Measurements from ENCODE around the gene SP6.

Gene SP6

DNA sequence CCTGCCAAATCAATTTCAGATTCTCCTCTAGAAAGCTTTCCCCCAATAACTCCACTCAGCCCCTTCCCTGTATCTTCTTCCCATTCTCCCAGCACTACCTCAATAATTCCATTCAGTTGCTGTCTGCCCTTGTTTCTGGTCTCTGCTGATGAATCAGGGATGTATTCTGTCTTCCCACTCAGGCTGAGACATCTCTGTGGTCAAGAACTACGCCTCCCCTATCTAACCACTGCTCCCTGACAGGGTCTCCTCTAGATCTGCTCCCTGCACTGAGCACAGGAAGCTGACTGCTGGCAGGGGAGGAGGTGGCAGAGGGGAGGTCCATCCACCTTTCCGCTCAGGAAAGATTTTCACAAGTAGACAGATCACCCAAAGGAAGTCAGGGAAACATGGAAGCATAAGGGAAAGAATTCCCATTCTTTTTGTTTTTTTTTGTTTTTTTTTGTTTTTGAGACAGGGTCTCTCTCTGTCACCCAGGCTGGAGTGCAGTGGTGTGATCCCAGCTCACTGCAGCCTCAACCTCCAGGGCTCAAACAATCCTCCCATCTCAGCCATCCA is 28.1 kb upstream of the SP6 start:
- no peak for DNase-seq

DNA sequence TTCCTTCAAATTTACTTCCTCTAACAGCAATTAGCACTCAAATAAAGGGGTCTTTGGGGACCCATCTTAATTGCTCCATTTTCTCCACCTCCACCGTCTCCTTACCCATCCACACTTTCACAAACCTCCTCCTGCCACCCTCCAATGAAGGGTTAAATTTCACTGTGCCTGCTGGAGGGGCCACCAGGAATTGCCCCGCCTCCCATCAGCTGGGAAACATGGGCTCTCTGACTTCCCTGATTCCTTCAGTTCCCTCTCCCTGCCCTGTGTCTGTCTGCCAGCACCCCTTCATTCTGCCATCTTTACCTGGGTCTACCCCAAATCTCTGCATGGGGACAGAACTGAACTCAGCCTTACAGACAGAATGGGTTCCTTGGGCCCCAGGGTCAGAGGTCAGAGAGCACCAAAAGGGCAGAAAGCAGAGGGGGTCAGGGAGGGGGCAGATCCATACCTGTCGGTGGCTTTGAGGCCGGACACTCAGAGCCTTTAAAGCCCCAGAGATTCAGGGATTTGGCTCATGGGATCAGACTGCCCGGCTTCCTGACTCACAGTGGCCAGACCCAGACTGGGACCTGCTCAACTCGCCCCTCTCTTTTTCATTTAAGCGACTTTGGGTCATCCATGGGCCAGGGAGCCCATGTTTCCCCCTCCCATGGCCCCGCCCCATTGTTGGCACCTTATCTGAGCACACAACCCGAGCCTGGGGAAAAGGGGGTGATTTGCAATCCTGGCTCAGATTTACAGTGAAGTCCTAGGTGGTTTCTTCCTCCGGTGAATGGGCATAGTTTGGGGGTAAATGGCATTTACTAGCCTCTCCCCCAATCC is 27.5 kb upstream of the SP6 start:
- no peak for DNase-seq

DNA sequence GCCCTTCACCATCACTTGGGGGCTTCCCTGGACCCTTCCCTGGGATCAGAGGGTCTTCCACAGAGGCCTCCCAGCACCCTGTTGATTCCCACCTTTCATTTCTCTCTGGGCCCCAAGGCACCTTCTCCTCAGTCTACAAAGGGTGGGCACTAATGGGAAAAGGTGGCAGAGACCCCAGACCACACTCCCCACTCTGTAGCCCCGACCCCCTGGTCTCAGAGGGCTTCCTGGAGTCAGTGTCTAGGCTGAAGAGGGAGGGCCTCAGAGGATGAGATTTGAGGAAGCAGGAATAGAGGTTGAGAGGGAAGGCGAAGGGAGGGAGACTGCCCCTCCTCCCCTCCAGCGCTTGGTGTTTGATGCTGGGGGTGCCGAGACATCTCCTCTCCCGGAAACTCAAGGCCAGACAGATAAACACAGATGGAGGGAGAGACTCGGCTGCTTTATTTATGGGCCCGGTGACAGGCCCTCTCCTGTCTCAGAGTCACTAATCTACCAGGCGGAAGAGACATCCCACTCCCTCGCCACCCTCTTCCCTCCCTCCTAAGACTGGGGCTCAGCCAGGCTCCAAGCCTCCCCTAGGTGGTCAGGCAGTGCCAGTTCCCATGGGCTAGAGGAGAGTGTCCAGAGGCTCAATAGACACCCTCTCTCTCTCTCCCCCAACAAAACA is 26.5 kb upstream of the SP6 start:
- DNase-seq: no peak

- DNase-seq: no peak
These were observed 24.3 kb upstream of the SP6 start for GRCh38 chr17:47875011-47875985.

DNA sequence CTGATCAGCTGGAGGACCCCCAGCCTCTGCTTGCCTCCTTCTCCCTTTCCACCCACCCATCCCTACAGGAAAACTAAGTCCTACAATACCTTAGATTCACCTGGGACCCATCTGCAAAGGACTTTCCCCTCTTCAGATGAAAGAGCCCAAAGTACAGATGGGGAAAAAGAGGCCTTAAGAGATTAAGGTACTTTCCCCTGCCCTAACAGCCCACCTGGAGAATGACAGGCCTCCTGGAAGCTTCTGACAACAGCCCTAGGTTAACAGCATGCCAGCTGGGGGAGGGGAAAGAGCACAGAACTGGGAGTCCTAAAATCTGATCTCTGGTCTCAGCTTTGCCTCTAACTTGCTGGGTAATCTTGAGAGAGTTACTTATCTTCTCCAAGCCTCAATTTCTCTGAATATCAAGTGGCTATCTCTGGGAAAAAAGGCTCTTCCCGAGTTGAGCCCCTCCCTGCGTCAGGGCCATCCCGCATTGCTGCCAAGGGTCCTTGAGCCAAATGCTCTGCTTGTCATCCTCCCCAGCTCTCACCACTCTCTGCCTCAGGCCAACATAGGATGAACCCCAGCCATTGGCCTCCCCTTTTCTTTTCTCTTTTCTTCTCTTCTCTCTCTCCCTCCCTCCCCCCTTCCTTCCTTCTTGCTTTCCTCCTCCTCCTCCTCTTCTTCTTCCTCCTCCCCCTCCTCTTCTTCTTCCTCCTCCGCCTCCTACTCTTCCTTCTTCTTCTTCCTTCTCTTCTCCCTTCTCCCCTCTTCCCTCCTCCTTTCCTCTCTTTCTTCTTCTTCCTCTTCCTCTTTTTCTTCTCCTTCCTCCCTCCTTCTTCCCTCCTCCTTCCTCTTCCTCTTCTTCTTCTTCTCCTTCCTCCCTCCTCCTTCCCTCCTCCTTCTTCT is 22.5 kb upstream of the SP6 start:
- DNase-seq: no peak

DNA sequence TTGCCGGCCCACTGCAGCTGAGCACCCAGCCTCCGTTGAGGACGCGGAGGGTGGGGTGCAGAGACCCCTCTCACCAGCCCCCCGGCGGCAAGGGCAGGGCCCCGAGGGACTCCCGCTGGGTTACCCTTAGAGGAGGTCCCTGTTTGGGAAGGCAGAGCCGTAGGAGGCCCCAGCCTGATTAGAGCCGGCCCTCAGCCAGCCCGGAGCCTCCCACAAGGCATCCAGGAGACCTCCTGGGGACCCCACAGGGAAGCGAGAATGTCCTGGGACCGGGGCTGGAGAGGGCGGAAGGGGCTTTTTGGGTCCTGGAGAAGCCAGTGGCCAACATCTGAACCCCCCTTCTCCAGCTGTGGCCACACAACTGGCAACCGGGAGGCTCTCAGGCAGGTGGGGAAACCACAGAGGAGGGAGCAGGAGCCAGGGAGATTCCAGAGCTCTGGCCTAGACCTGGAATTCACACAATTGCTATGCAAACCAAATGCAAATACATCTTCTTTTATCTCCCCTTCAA is 21.7 kb upstream of the SP6 start:
- no peak for DNase-seq

- no peak for DNase-seq
These were observed 21.2 kb upstream of the SP6 start for GRCh38 chr17:47872019-47872650.

- no peak for DNase-seq
These were observed 20.1 kb upstream of the SP6 start for GRCh38 chr17:47871048-47871447.

DNA sequence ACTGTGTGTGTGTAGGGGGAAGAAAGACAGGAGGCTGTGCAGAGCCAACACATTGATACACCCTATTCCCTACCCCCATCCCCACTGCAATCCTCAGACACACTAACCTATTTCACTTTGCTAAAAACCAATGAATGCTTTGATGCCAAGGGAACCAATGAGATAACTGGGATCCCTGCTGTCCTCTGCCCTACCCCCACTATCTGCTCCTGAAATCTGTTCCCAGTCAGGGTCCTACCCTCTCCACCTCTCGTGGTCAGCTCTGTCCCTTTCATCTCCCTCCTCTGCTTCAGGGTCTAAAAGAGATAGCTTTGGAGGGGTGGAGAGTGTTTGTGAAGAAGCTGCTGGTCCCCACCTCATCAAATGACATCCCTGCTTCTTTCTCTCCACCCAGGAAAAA is 19.1 kb upstream of the SP6 start:
- no peak for DNase-seq

GRCh38 chr17:47869114-47869513 is 18.2 kb upstream of the SP6 start:
- DNase-seq: no peak

DNA sequence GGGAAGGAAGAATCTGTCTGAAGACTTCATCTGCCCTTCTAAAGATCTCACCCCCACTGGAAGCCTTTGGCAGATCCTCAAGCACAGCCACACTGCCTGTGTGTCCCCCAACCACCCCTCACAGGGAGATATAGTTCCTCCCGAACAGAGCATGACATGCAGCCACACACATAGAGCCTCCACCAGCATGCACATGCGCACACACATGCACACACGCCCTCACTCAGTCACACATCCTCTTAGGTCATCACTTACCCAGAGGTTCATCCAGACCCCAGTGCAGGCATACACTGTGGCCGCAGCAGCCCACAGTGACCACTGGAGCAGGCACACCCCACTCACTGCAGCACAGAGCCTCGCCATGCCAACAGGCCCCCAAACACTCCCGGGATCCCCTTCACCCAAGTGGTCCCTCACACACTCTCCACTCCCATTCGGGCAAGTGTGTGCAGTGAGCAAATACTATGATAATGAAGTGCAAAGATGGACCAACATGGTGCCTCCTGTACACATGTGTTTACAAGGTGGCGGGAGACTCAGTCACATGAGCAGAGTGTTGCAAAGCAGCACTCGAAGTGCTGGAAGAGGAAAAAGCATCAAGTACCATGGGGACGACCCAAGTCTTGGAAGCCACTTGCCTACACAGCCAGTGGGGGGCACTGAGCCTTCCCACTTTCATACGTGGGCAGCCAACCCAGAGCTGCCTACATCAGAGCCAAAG is 17.0 kb upstream of the SP6 start:
- no peak for DNase-seq

DNA sequence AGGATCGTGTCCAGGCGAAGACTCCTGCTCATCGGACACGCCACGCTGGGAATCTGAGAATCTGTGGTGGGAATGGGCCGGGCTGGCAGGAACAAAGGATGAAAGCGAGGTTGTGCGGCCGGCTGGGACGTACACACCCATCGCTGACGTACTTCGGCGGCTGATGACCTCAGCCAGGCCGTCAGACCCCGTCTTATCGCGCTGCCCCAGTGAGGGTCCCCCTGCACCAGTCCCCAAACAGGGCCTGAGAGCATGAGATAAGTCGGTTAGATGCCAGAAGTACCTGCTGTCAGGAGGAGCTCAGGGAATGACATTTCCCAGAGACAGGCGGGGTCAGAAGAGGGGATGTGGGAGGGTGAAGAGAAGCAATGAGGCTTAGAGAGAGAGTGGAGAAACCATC is 16.0 kb upstream of the SP6 start:
- no peak for DNase-seq

GRCh38 chr17:47864791-47865216 is 13.8 kb upstream of the SP6 start:
- no peak for DNase-seq

GRCh38 chr17:47862621-47863440 is 11.9 kb upstream of the SP6 start:
- no peak for DNase-seq

DNA sequence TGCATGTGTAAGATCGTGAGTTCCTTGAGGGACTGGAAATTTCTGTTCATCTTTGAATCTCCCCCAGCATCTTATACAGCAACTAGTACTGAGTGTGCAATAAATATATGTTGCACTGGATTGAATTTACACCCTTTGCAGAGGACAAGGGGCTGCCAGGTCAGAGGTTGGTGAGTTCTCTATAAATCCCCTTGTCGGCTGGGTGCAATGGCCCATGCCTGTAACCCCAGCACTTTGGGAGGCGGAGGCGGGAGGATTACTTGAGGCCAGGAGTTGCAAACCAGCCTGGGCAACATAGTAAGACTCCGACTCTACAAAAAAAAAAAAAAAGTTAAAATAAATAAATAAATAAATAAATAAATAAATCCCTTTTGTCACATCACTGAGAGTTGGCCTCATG is 9.4 kb upstream of the SP6 start:
- no peak for DNase-seq

DNA sequence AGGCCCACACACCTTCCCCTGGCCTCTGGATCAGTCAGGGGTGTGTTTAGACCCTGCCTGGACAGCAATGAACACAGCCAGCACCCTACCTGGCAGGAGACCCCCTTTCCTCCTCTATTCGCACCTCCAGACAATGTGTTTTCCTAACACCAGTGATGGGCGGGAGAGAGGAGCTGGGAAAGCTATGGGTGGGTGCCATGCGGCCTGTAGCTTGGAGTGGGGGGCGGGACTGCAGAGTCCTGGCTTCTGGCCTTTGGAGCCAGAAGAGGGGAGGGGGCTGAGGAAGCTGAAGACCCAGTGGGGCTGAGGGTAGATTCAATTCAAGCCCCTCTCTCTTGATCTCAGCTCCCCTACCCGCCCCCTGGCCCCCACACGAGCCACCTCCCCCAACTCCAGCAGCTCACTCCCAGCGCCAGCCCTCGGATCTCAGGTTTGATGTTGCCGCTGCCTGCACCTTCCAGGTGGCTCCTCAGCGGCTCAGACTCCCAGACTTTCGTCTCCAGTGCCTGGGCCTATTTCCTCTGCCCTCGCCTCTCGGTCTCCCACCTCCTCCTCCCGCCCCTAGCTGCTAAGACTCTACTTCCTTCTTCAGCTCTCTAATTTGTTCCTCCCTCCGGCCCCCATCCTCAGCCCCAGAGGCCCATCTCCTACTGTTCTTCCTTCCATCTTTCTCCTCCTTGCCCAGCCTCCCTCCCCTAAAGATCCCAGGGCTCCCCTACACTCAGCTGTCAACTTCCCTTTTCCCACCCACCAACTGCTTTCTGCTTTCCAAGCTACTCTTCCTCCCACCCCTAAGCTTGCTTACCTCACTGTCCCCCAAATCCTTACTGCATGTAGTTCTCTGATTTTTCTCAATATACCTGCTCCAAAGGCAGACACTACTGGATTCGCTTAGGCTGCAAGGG is 6.8 kb upstream of the SP6 start:
- DNase-seq: no peak

DNA sequence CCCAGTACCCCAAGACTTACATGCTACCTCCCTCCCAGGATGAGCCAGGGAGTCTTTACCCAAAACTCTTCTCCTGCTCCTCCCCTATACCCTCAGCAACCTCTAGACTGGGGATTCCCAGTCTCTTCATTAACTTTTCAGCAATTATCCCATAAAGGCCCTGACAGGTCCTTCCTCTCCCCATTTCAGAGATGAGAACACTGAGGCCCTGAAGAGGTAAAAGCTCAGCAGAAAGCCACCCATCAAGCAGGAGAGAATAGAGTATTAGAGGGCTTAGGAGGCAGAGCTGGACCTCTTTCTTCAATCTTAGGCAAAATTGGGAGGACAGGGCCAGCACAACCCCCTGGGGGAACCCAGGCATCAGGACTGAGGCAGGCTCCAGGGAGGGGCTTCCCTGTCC is 5.9 kb upstream of the SP6 start:
- DNase-seq: no peak

DNA sequence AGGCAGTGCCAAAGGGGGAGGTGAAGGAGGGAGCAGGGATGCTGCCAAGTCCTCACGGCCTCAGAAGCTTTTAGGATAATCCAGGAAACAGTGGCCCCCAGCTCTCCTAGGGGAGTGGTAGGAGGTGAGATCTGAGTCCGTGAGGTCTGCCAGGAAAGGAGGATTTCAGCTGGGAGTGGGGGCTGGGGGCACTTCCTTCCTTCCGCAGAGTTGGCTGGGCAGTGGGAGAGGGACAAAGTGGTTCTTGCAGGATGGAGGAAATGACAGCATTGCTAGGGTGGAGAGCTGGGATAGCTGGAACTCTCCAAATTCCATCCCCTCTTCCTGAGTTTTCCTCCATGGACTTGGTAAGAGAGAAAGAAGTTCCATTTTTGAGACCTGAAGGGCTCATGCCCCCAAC is 4.8 kb upstream of the SP6 start:
- DNase-seq: no peak

DNA sequence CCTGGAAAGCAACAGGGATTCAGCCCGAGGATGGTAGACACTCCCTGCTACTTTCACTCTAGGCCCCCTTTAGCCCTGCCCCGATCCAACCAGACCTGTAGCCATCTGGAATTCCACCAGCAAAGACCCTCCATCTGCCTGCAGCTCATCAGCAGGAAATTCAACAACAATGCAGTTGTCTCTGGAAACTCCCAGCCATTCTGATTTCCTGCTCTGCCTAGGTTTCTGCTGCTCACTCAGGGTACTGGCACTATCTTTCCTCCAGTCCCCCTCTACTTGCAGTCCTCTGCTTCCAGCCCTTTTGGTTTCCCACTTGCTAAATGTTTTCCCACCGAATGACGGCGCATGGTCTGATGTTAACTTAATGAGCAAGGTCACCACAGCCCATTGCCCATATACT is 2.7 kb upstream of the SP6 start:
- no peak for DNase-seq

Data from activated naive CD4-positive, alpha-beta T cell treated with Interleukin-2 at 50 U/mL for 16 hours (primary cell).